Right atrium auricular region (tissue), 2 donors: ENCODE measurements around the gene REEP1. TPM values are rescaled to one million over a fixed set of nuclear protein-coding genes. Genes with fewer than 3 reads are reported as not detected.
A peak's percentile ranks its signal among the peaks of the same experiment; 100 is the strongest.

ENCODE experiments used
- DNase-seq: peaks from one replicate; pipeline ENCODE4 v3.0.0-alpha.2; 2019; ENCODE audit warnings: low spot score
- H3K27ac ChIP-seq, 2 donors: fragments of 200-600 bp; sonication (generic); 1 replicate in 1 of 2; 2 replicates in 1 of 2; pipeline ENCODE4 v1.5.1; 2016 to 2019
- H3K27me3 ChIP-seq, 2 donors: fragments of 200-600 bp; sonication (generic); one replicate each; pipeline versions ENCODE4 v1.5.1 to v1.6.0; 2017 to 2019
- H3K36me3 ChIP-seq: fragments of 200-600 bp; sonication (generic); one replicate; pipeline ENCODE4 v1.5.1; 2016
- H3K4me1 ChIP-seq, 2 donors: fragments of 200-600 bp; sonication (generic); one replicate each; pipeline versions ENCODE4 v1.5.1 to v1.6.0; 2017 to 2019
- H3K4me3 ChIP-seq, 2 donors: fragments of 200-600 bp; sonication (generic); 1 replicate in 1 of 2; 2 replicates in 1 of 2; pipeline ENCODE4 v1.5.1; 2017 to 2019; ENCODE audit warnings: mild to moderate bottlenecking in 1 of 2, moderate library complexity in 1 of 2
- H3K9me3 ChIP-seq, 2 donors: fragments of 200-600 bp; sonication (generic); one replicate each; pipeline ENCODE4 v1.5.1; 2019
- total RNA-seq, 2 donors: library from RNA; depleted of rRNA; stranded (reverse); fragments of >200 nt; gene quantifications; one replicate each; pipeline ENCODE4 v1.1.0, GENCODE V29; 2016
- TF ChIP-seq, protein P1 (sequence below), 2 donors: fragments of 200-600 bp; sonication (generic); IDR thresholded peaks; one replicate each; pipeline ENCODE4 v1.5.1; 2019; ENCODE audit warnings: antibody characterized with exemption in 2 of 2

REEP1 gene
- total RNA-seq, 2 donors from 2014 or later: 29.4 to 34.2 TPM

DNA sequence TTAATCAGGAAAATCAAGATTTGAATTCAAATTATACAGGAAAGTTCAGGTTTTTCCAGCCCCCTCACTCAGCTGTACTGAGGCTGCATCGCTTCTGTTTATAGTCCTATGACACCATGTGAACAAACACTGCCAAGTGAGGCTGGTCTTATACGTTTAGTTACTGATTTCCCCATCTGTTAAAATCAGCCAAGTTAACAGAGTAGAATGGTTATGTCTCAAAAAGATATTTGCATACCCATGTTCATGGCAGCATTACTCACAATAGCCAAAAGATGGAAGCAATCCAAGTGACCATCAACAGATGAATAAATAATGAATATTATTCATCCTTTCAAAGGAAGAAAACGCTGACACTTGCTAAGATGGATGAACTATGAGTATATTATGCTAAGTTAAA is 43.8 kb downstream of the REEP1 start:
- Histone ChIP-seq H3K9me3 (no peaks in the 10 kb centered on the region), H3K27me3 (no peaks in the 10 kb centered on the region), H3K36me3 (no peaks in the 10 kb centered on the region), H3K4me3 (no peak overlapping the region), H3K27ac (no peak overlapping the region), H3K4me1 (peaks cover 0 to 37% of the 10 kb centered on the region in 2 donors)
- no peak for DNase-seq
- TF ChIP-seq, protein P1, sequence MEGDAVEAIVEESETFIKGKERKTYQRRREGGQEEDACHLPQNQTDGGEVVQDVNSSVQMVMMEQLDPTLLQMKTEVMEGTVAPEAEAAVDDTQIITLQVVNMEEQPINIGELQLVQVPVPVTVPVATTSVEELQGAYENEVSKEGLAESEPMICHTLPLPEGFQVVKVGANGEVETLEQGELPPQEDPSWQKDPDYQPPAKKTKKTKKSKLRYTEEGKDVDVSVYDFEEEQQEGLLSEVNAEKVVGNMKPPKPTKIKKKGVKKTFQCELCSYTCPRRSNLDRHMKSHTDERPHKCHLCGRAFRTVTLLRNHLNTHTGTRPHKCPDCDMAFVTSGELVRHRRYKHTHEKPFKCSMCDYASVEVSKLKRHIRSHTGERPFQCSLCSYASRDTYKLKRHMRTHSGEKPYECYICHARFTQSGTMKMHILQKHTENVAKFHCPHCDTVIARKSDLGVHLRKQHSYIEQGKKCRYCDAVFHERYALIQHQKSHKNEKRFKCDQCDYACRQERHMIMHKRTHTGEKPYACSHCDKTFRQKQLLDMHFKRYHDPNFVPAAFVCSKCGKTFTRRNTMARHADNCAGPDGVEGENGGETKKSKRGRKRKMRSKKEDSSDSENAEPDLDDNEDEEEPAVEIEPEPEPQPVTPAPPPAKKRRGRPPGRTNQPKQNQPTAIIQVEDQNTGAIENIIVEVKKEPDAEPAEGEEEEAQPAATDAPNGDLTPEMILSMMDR (IDR thresholded peaks at IDR 0.05): no peak

DNA sequence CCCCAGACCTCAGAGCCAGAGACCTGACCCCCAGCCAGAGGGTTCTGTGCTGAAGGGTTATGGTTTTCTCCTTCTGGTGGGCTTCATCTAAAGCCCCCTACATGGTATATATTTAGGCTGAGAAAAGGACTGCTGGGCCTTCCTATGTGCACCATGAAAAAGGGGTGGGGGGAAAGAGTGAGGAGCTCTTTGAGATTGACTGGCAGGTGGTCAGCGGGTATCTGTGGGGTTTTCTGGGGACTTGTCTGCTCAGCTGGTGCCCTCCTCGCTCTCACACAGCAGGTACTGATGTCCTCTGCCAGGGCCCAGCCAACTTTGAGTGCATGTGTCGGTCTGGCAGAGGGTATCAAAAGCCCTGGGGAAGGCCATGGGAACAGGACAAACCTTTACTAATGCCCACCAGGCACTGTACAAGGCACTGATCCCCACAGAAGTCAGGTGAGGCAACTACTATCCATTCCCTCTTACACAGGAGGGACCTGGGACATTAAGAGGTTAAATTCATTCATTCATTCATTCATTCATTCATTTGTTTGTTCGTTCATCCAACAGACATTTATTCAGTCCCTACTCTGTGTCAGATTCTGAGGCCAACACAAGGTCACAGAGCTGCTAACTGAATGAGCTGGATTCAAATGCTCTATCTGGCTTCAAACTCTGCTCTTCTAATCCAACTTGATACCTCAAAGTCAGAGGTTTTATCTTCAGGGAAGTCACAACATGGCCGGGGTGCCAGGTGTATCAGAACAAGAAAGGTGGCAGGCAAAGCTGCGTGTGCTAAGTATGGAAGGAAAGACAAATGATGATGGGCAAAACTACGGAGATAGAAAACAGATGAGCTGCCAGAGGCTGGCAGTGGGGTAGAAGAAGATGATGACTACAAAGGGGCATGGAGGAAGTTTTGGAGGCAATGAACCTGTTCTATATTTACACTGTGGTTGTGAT is 44.6 kb downstream of the REEP1 start:
- no peak for DNase-seq
- H3K27ac ChIP-seq: peak overlapping the region in 1 of 2 donors; percentile 45
- H3K4me1 ChIP-seq: peaks cover 0 to 30% of the 10 kb centered on the region in 2 donors
- no peak overlapping the region for H3K4me3 ChIP-seq
- H3K9me3 ChIP-seq: no peaks in the 10 kb centered on the region
- H3K36me3 ChIP-seq: no peaks in the 10 kb centered on the region
- H3K27me3 ChIP-seq: no peaks in the 10 kb centered on the region
- TF ChIP-seq, protein P1 (IDR thresholded peaks at IDR 0.05): no peak

DNA sequence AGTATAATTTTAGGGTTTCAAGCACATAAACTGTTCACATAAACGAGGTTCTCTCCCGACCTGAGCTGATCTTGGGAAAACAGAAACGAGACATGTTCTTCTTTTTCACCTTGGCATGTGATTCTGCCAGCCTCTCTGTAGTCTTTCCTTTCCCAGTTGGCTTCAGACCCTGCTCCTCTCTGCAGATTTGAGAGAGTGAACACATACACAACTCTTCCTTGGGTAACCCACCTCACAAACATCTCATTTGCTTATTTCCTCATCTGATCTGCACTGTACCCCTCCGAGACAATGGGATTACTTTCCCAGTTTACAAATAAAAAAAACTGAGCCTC is 46.1 kb downstream of the REEP1 start:
- Histone ChIP-seq H3K4me3 (no peak overlapping the region), H3K36me3 (no peaks in the 10 kb centered on the region), H3K9me3 (no peaks in the 10 kb centered on the region), H3K27ac (peak overlapping the region; percentile 18 to 45), H3K27me3 (no peaks in the 10 kb centered on the region), H3K4me1 (peaks cover 0 to 22% of the 10 kb centered on the region in 2 donors)
- TF ChIP-seq, protein P1 (IDR thresholded peaks at IDR 0.05): no peak
- no peak for DNase-seq

DNA sequence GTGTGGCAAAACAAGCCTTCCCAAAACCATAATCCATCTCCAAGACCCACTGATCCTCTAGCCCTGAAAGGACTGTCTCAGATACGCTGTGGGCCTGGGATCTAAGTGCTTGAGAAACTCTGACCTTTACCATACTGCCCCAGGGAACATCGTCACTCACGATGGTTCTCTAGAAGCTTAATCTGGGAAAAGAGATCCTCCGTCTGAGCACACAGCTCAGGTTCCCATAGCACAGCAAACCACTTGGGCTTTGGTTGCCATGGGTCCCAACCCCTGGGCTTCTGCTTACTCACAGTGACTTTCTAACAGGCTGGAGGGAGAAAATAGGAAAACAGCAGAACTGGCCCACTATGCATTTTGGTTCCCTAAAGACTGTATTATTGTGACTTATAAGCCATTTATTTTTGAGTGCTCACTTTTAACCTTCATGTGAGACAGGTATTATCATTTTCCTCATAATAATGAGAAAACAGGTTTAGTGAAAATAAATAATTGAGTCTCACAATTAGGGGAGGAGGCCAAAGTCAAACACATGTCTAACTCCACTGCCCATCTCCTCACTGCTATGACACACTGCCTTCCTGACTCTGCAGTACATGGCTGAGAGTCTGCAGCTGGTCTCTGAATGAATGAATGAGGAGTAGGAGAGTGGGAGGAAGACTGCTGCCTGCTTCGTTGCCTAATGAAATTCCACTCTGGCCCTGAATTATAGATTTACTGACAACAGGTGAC is 46.7 kb downstream of the REEP1 start:
- Histone ChIP-seq H3K4me3 (no peak overlapping the region), H3K27me3 (no peaks in the 10 kb centered on the region), H3K9me3 (no peaks in the 10 kb centered on the region), H3K4me1 (peaks cover 0 to 27% of the 10 kb centered on the region in 2 donors), H3K27ac (peak overlapping the region; percentile 18 to 45), H3K36me3 (no peaks in the 10 kb centered on the region)
- TF ChIP-seq, protein P1 (IDR thresholded peaks at IDR 0.05): no peak
- no peak for DNase-seq

DNA sequence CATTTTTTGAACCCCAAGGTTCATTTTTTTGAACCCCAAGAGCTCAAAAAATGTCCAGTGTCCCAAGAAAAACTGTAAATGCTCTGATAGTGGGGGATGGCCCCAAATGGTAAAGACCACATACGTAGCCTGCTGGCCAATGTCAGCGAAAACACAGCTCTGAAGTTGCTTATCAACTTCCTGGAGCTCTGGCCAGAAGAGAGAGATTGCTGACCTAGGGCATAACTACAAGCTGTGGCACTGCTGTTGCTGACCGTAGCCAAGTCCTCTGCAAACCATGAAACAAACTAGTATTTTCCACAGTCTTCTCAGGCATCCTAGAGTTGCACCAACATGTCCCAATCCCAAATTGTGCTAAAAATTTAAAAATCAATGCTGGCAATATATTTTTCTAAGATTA is 50.9 kb downstream of the REEP1 start:
- Histone ChIP-seq H3K9me3 (no peaks in the 10 kb centered on the region), H3K27ac (peak overlapping the region in 1 of 2 donors; percentile 17), H3K4me3 (no peak overlapping the region), H3K36me3 (no peaks in the 10 kb centered on the region), H3K27me3 (no peaks in the 10 kb centered on the region), H3K4me1 (peaks cover 0 to 44% of the 10 kb centered on the region in 2 donors)
- no peak for DNase-seq
- TF ChIP-seq, protein P1 (IDR thresholded peaks at IDR 0.05): no peak
